Measurements from ENCODE around the gene OR52I2.

DNA sequence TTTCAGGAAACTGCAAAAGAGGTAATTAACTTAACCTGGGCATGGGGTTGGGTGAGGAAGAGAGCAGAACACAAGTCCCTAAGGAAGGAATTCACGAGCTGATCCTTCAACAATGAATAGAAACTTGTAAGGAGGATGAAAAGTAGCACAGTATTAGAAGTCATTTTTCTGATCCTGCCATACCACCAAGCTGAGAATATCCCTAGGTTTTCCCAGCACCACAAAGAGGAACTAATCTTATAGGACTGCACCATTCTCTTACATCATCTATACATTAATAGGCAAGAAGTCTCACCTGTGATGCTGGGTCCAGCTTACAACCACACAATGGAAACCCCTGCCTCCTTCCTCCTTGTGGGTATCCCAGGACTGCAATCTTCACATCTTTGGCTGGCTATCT lies 12.2 kb downstream of the OR52I2 start, which contains the start of gene OR52I1:
- TF ChIP-seq POLR2A (IDR thresholded peaks at IDR 0.05) (no peak), EP300 (IDR thresholded peaks at IDR 0.05) (no peak)
- TF ChIP-seq, protein P1, sequence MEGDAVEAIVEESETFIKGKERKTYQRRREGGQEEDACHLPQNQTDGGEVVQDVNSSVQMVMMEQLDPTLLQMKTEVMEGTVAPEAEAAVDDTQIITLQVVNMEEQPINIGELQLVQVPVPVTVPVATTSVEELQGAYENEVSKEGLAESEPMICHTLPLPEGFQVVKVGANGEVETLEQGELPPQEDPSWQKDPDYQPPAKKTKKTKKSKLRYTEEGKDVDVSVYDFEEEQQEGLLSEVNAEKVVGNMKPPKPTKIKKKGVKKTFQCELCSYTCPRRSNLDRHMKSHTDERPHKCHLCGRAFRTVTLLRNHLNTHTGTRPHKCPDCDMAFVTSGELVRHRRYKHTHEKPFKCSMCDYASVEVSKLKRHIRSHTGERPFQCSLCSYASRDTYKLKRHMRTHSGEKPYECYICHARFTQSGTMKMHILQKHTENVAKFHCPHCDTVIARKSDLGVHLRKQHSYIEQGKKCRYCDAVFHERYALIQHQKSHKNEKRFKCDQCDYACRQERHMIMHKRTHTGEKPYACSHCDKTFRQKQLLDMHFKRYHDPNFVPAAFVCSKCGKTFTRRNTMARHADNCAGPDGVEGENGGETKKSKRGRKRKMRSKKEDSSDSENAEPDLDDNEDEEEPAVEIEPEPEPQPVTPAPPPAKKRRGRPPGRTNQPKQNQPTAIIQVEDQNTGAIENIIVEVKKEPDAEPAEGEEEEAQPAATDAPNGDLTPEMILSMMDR (IDR thresholded peaks at IDR 0.05) = no peak

All from ovary (tissue), 3 donors.